Measurements from ENCODE around the gene PDE2A. TPM values are rescaled to one million over a fixed set of nuclear protein-coding genes. Genes with fewer than 3 reads are reported as not detected.

The PDE2A gene
- total RNA-seq, 2 experiments from 2014 or later = 0.29 to 0.72 TPM

DNA sequence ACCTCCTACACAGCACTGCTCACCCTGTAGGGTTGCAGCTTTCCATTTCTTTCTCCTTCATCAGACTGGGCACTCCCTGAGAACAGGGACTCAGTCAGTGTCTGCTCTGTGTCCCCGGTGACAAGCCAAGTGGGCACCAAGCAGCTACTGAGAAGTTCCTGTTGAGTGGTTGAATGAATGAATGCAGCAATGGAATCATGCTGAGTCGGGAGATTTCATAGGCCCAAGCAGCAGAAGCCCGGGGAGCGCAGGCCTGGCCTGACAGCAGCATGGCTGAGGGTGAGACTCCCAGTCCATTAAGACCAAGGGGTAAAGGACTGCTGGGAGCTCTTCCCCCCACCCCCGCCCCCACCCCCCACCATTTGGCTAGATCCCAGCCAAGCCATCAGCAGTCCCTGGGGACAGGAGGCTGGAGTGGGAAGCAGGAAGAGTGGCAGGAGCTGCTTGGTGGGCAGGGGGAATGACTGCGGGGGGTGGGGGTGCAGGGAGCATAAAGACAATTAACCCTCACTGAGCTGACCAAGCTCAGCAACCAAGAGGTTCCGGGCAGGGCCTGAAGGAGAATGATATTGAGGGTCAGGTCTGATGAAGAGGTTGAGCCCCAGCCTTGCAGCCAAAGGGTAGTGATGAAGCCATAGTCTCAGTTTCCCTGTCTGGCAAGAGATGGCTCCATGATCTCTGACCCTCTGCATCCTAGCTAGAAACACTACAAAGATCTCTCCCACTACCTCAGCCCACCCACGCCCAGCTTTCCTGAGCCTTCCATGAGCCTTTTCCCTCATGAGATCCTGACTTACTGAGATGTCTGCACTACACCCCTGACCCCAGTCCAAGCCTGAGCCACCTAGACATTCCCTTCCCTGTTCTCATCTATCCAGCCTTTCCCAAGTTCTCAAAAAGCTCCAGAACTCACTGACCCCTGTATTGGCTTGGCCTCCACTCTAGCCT is 2.8 kb downstream of the PDE2A start:
- CTCF ChIA-PET = interaction anchor here (1.0 to 2.2 kb wide), 4 partner anchors 9 to 85 kb away, joined by 3 to 8 read pairs (median 6); no protein-coding TSS in a partner anchor
- POLR2A ChIA-PET = no interaction called here

DNA sequence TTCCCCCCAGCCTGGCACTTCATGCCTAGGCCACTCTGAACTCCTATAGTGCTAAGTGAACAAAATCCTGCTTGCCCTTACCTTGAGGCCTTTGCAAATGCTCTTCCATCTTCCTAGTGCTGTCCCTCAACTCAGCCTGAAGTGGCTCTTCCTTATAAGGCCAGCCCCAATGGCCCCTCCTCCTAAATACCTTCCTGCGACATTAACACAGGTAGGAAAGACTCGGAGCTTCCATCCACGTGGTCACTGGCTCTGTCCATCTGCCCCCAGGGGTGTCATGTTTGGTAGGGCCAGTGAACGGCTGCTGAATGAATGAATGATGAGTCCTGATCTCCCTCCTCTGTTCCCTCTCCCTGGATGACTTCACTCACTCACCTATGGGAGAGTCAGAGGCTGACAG is 4.2 kb downstream of the PDE2A start:
- POLR2A ChIA-PET = no interaction called here

GRCh38 chr11:72669527-72669926 is 4.7 kb downstream of the PDE2A start:
- POLR2A ChIA-PET = interaction anchor here (1.4 kb wide), 1 partner anchor 12 kb away, joined by 7 read pairs; no protein-coding TSS in a partner anchor
- CTCF ChIA-PET = interaction anchor here (1.3 to 3.2 kb wide), 3 partner anchors 10 to 15 kb away, joined by 3 to 15 read pairs (median 5); no protein-coding TSS in a partner anchor

More for the DNA sequence above, 4.2 kb downstream of the PDE2A start:
- CTCF ChIA-PET = interaction anchor here (3.2 kb wide), 1 partner anchor 15 kb away, joined by 15 read pairs; no protein-coding TSS in a partner anchor

- CTCF ChIA-PET = interaction anchor here (0.7 to 3.2 kb wide), 8 partner anchors 11 to 234 kb away, joined by 3 to 15 read pairs (median 3); partner anchors contain the start of gene CLPB
- POLR2A ChIA-PET = interaction anchor here (1.4 kb wide), 1 partner anchor 12 kb away, joined by 7 read pairs; no protein-coding TSS in a partner anchor
Observed at GRCh38 chr11:72668629-72669347, 5.4 kb downstream of the PDE2A start.

GRCh38 chr11:72665911-72666472 is 8.2 kb downstream of the PDE2A start:
- ChIA-PET CTCF (interaction anchor here (0.8 to 1.2 kb wide), 2 partner anchors 23 to 63 kb away, joined by 3 read pairs; no protein-coding TSS in a partner anchor), POLR2A (no interaction called here)

DNA sequence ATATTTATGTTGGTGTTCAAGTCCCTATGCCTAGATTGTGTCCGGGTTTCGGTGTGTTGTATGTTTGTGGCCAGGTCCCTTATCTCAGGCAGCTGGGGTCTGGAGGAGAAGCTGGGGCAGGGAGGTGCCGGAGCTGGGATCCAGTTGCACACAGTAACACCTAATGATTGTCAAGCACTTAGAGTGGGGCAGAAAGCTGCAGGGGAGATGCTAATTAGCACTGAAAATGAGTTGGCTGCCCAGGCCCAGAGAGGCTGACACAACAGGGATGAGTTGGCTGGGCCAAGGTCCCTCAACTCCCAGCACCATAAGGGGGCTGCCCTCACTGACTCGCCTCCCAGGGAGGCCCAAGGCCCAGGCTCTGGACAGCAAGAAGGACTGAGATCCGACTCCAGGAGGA is 12.2 kb downstream of the PDE2A start:
- POLR2A ChIA-PET = no interaction called here
- CTCF ChIA-PET = interaction anchor here (0.9 to 1.1 kb wide), 2 partner anchors 19 to 73 kb away, joined by 3 read pairs; no protein-coding TSS in a partner anchor

DNA sequence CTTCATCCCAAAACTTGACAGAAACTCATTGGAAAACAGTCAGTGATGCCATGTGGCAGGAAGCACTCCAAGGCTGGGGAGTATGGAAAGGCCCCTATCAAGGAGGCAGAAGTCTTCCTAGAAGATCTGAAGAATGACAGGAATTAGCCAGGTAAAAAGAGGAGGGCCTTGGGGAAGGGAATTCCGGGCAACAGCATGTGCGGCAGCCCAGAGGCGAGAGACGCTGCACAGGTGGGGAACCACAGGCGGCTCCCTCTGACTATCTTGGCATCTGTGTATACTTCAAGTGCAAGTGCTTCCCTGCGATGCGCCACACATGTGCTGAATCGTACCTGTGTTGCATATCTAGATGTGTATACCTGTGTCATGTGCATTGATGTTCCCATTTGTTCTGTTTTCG is 12.7 kb downstream of the PDE2A start:
- ChIA-PET CTCF (no interaction called here), POLR2A (no interaction called here)

DNA sequence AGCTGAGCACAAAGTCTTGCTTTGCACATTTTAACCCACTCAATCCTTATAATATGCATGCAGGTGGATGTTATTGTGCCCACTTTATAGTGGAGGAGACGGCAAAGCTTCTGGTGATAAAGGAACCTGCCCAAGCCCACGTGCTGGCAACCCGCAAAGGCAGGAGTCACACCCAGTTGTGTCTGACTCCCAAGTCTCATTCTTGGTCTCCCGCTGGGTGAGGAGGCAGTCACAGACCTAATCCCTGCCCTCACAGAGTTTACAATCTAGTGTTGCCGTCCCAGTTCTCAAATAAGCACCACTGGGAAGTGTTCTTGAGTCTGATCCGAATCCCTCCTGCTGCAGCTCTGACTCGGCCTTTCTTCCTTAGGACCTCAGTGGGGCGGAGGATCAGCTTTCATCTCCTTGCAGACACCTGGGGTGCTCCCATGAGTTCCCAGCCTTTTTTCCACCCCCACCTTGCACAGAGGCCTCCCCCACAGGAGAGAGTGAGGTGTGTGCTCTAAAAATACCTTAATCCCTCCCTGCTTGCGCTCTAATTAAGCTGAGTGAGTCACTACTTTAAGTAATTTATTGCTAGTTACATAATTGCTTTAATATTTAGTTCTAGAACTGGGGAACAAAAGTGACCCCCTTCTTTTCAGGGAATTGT is 15.1 kb downstream of the PDE2A start:
- CTCF ChIA-PET = interaction anchor here (0.6 kb wide), 1 partner anchor 707 kb away, joined by 4 read pairs; no protein-coding TSS in a partner anchor
- POLR2A ChIA-PET = no interaction called here

GRCh38 chr11:72657411-72658100 is 16.7 kb downstream of the PDE2A start:
- CTCF ChIA-PET = no interaction called here
- POLR2A ChIA-PET = no interaction called here

- ChIA-PET POLR2A (no interaction called here), CTCF (interaction anchor here (1.4 to 2.0 kb wide), 2 partner anchors 13 to 27 kb away, joined by 3 to 6 read pairs; no protein-coding TSS in a partner anchor)
Observed at GRCh38 chr11:72655896-72656464, 18.2 kb downstream of the PDE2A start.

DNA sequence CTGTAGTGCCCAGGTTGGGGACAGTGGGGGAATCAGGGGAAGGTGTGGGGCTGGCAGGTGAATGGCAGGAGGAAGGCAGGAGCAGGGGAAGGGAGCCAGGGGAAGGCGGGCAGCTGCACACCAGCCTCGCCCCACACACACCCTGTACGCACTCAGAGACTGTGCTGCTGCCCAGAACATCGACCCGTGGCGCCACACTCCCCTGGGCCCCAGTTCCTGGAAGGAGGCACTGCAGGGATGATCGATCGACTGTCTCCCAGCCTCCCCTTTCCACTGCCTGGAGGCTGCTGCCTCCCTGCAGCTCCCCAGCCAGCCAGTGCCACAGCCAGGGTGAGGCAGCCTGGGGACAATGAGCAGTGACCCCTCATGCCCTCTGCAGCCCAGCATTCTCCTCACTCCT is 19.2 kb downstream of the PDE2A start:
- POLR2A ChIA-PET = no interaction called here
- CTCF ChIA-PET = interaction anchor here (1.4 to 2.0 kb wide), 2 partner anchors 14 to 28 kb away, joined by 3 to 6 read pairs; no protein-coding TSS in a partner anchor

GRCh38 chr11:72653649-72654048 is 20.6 kb downstream of the PDE2A start:
- CTCF ChIA-PET = no interaction called here
- POLR2A ChIA-PET = no interaction called here

DNA sequence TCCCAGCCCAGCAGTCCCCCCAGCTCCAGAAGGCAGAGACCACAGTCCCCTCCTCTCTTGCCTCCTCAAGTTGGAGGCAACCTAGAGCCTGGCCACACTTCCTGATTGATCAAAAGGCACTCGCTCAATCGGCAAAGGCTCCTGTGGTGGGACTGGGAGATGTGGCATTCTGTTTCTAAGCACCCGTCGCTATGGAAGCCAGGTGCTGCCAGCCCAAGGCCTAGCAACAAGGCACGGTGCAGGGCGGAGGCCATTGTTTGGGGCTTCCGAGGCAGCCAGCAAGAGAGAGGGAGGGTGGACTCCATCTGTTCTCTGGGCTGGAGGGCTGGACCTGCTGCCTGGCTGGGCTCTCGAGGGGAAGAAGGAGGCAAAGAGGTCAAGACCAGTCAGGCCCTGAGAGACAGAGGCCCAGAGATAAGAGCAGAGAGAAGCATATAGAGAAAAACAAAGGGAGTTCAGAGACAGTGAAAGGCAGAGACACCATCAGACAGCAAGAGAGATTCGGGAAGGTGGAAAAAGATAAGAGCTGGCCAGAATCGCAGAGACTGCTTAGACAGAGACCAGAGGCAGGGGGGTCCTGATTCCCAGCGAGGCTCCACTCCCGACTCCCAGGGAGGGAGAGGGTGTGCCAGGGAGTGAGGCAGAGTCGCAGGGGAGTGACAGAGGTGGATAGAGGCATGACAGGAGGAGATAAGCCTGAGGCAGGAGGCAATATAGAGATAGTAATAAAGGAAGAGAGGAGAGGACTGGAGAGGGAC is 21.2 kb downstream of the PDE2A start:
- CTCF ChIA-PET = no interaction called here
- POLR2A ChIA-PET = no interaction called here

DNA sequence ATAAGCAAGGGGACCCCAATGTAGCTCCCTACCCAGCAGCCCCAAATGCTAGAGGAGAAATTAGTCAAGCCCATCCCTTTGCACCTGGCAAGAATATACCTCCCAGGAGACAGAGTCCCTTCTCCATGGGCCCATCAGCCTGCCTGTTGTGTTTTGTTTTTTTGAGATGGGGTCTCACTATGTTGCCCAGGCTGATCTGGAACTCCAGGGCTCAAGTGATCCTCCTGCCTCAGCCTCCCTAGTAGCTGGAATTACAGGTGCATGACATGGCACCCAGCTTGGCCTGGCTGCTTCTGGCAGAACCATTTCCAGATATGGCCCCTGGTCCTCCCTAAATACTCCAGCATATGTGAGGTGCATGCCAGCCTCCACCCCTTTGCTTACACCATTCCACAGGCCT is 22.1 kb downstream of the PDE2A start:
- ChIA-PET CTCF (interaction anchor here (1.1 to 1.2 kb wide), 2 partner anchors 9 to 98 kb away, joined by 3 to 5 read pairs; no protein-coding TSS in a partner anchor), POLR2A (no interaction called here)

- ChIA-PET CTCF (no interaction called here), POLR2A (no interaction called here)
Observed at GRCh38 chr11:72649215-72649976, 24.8 kb downstream of the PDE2A start.

DNA sequence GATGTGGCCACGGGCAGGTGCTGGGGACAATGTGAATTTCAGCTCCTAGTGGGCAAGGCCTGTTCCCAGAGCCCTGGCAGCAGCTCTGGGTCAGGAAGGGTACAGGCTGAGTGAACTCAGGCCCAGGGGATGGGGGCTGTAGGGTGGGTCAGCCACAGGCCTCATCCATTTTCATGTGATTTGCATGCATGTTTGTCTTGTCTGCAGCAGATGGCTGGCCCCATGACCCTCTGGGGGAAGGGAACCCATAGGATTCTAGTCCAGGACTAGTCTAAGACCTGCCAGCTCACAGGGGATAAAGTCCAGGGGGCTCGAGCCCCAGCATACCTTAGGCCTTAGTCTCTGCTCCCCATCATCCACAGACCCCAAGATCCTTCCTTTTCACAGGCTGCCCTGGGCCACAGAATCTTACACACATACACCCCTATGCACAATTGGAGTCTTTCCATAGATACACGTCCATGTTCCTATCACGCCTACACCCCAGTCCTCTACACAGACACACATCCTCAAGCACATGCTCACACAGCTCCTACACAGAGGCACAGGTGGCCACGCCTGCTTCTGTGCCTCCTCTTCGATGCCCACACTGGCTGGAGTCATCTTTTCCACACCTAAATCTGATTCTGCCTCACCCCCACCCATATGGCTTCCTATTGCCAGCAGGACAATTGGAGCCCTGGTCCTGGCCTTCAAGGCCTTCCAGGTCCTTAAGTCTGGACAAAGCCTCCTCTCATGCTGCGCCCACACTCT is 25.7 kb downstream of the PDE2A start:
- ChIA-PET POLR2A (no interaction called here), CTCF (interaction anchor here (1.6 kb wide), 1 partner anchor 177 kb away, joined by 4 read pairs; no protein-coding TSS in a partner anchor)

Data from activated CD8-positive, alpha-beta memory T cell treated with anti-CD3 and anti-CD28 coated beads for 36 hours (primary cell).